B cell (primary cell): ENCODE measurements around the gene CEP290. TPM values are rescaled to one million over a fixed set of nuclear protein-coding genes. Genes with fewer than 3 reads are reported as not detected.

Experiments used
- ATAC-seq: fragments of 200-7000 bp; cut with Tn5 transposase; one replicate; pipeline ENCODE4 v1.10.0; 2021; ENCODE audit warnings: low read depth, mild to moderate bottlenecking, moderate number of reproducible peaks, moderate library complexity
- CTCF ChIA-PET: fragments of 350-600 bp; sonication (Branson Sonifier 250); formaldehyde crosslinking; loops from one replicate; lab custom pipeline; 2021; ENCODE audit warnings: antibody characterized with exemption, inconsistent platforms; lab: Charles Lee
- POLR2A ChIA-PET: fragments of 350-600 bp; sonication (Branson Sonifier 250); formaldehyde crosslinking; loops from one replicate; lab custom pipeline; 2021; ENCODE audit warnings: antibody characterized with exemption; lab: Charles Lee
- DNase-seq: peaks from one replicate; pipeline ENCODE4 v3.0.0; 2013
- H2AFZ ChIP-seq: 2 replicates; pipeline ENCODE4 v1.6.1; 2012; ENCODE audit warnings: mild to moderate bottlenecking, low read depth, low read length; ENCODE audit not compliant: insufficient read depth, poor library complexity, severe bottlenecking
- H3K27ac ChIP-seq, 2 donors: 1 replicate in 1 of 2; 2 replicates in 1 of 2; pipeline ENCODE4 v1.5.1; 2012 to 2013; ENCODE audit warnings: low read length in 2 of 2, mild to moderate bottlenecking in 2 of 2, moderate library complexity in 1 of 2
- H3K27me3 ChIP-seq, 4 experiments: fragments of 200-600 bp in 1 of 4; sonication (generic) in 1 of 4; replicated peaks in 1 of 4; 1 replicate in 2 of 4; 2 replicates in 2 of 4; pipeline versions ENCODE4 v1.6.1 to v1.7.0; 2013 to 2016; ENCODE audit warnings: low read length in 3 of 4, mild to moderate bottlenecking in 2 of 4, mixed read lengths in 1 of 4, moderate library complexity in 1 of 4; ENCODE audit not compliant: insufficient read depth in 4 of 4, control insufficient read depth in 3 of 4; ENCODE audit errors: control extremely low read depth in 1 of 4
- H3K36me3 ChIP-seq, 2 experiments: replicated peaks in 1 of 2; 1 replicate in 1 of 2; 2 replicates in 1 of 2; pipeline versions ENCODE4 v1.6.1 to v1.7.1; 2013; ENCODE audit warnings: low read length in 1 of 2; ENCODE audit not compliant: insufficient read depth in 2 of 2, control insufficient read depth in 1 of 2; ENCODE audit errors: control extremely low read depth in 1 of 2, extremely low read depth in 1 of 2
- H3K4me1 ChIP-seq, 2 donors: fragments of 200-600 bp in 1 of 2; sonication (generic) in 1 of 2; 1 replicate in 1 of 2; 2 replicates in 1 of 2; pipeline versions ENCODE4 v1.5.1 to v1.6.1; 2013 to 2017; ENCODE audit warnings: low read length in 2 of 2; ENCODE audit not compliant: control insufficient read depth in 2 of 2, insufficient read depth in 2 of 2
- H3K4me2 ChIP-seq: replicated peaks from 2 replicates; pipeline ENCODE3; 2012; ENCODE audit warnings: mild to moderate bottlenecking, low read depth, low read length; ENCODE audit not compliant: poor library complexity, severe bottlenecking
- H3K4me3 ChIP-seq, 5 experiments: fragments of 200-600 bp in 1 of 5; sonication (generic) in 1 of 5; 1 replicate in 3 of 5; 2 replicates in 2 of 5; pipeline versions ENCODE4 v1.5.1 to v1.7.0; 2011 to 2016; ENCODE audit warnings: low read length in 4 of 5, mild to moderate bottlenecking in 4 of 5, low read depth in 2 of 5, control low read depth in 1 of 5, moderate library complexity in 1 of 5; ENCODE audit not compliant: insufficient read depth in 1 of 5; ENCODE audit errors: control extremely low read depth in 1 of 5, extremely low read depth in 1 of 5
- H3K79me2 ChIP-seq: fragments of 200-600 bp; sonication (generic); one replicate; pipeline ENCODE4 v1.6.0; 2016; ENCODE audit warnings: low read length; ENCODE audit not compliant: control insufficient read depth, insufficient read depth
- H3K9ac ChIP-seq: fragments of 200-600 bp; sonication (generic); 2 replicates; pipeline ENCODE4 v1.6.1; 2017; ENCODE audit warnings: mild to moderate bottlenecking, low read length, moderate library complexity
- H3K9me3 ChIP-seq, 3 donors: one replicate each; pipeline versions ENCODE4 v1.6.1 to v1.7.1; 2013; ENCODE audit warnings: low read length in 2 of 3; ENCODE audit not compliant: control insufficient read depth in 2 of 3, insufficient read depth in 1 of 3; ENCODE audit errors: control extremely low read depth in 1 of 3
- H4K20me1 ChIP-seq: 2 replicates; pipeline ENCODE4 v1.6.0; 2012; ENCODE audit warnings: mild to moderate bottlenecking, low read length; ENCODE audit not compliant: insufficient read depth, control insufficient read depth, poor library complexity, severe bottlenecking
- H3K27ac Mint-ChIP-seq: one replicate; pipeline ENCODE4 v1.8.0; 2021; ENCODE audit warnings: mixed read lengths
- H3K27me3 Mint-ChIP-seq: one replicate; pipeline ENCODE4 v1.8.0; 2021; ENCODE audit warnings: mixed read lengths
- H3K4me1 Mint-ChIP-seq: one replicate; pipeline ENCODE4 v1.8.0; 2021; ENCODE audit warnings: mixed read lengths
- H3K4me3 Mint-ChIP-seq: one replicate; pipeline ENCODE4 v1.8.0; 2021; ENCODE audit warnings: mixed read lengths
- H3K9me3 Mint-ChIP-seq: one replicate; pipeline ENCODE4 v1.8.0; 2022; ENCODE audit warnings: mixed read lengths; ENCODE audit not compliant: insufficient read depth
- CTCF ChIP-seq: fragments of 200-600 bp; IDR thresholded peaks from one replicate; pipeline ENCODE4 v1.8.0; 2022; ENCODE audit warnings: antibody characterized with exemption, mild to moderate bottlenecking
- EZH2 ChIP-seq: IDR thresholded peaks from 2 replicates; pipeline ENCODE4 v1.6.1; 2012; ENCODE audit warnings: borderline replicate concordance, low read depth, mild to moderate bottlenecking, moderate library complexity, low read length; ENCODE audit not compliant: insufficient read depth, poor library complexity, severe bottlenecking
- WGBS: methylation state at CpG from one replicate; pipeline ENCODE4 v1.1.5; 2013; ENCODE audit warnings: missing lambda C conversion rate; ENCODE audit not compliant: insufficient coverage; 5-methylcytosine and 5-hydroxymethylcytosine counted together
- intact Hi-C: fragments of 100-400 bp; cut with micrococcal nuclease; formaldehyde crosslinking; loops from one replicate; pipeline ENCODE4 v1.10.0; 2022
- polyA plus RNA-seq: library from polyadenylated mRNA; depleted of rRNA; stranded (reverse); fragments of >200 nt; gene quantifications from 2 replicates; pipeline ENCODE4 v1.2.3, GENCODE V29; 2012
- total RNA-seq, 2 donors: library from RNA; stranded (reverse); fragments of 120-200 nt in 1 of 2; gene quantifications; 1 replicate in 1 of 2; 2 replicates in 1 of 2; pipeline versions ENCODE4 v1.2.3 to v1.2.4, GENCODE V29; 2013 to 2022

CEP290 gene
- total and polyA plus RNA-seq, 2 donors (not counting 1 experiment from before 2014, with no cell fraction given) = 2.6 to 27.3 TPM

- no peaks in the 10 kb centered on the region for H3K79me2 ChIP-seq
- DNase-seq (no peak), ATAC-seq (no peak)
- H3K9ac ChIP-seq = no peak overlapping the region
- H3K27me3 Mint-ChIP-seq = no peaks in the 10 kb centered on the region
- H3K36me3 ChIP-seq = peaks cover 1 to 30% of the 10 kb centered on the region in 2 experiments
- no peak overlapping the region for H3K4me3 ChIP-seq
- no peak overlapping the region for H3K27ac ChIP-seq
- WGBS = 42% methylated on average over 2 of the region's 4 CpGs
- H3K9me3 Mint-ChIP-seq = no peaks in the 10 kb centered on the region
- no peaks in the 10 kb centered on the region for H3K4me1 Mint-ChIP-seq
- no peak overlapping the region for H2AFZ ChIP-seq
- no peaks in the 10 kb centered on the region for H4K20me1 ChIP-seq
- CTCF ChIA-PET = no interaction called here
- intact Hi-C loops = no loop called here
- no peak overlapping the region for H3K27ac Mint-ChIP-seq
- no peak overlapping the region for H3K4me2 ChIP-seq
- H3K4me1 ChIP-seq = no peaks in the 10 kb centered on the region
- H3K9me3 ChIP-seq = no peaks in the 10 kb centered on the region
- TF ChIP-seq EZH2 (no peak), CTCF (no peak)
- no peaks in the 10 kb centered on the region for H3K27me3 ChIP-seq
- no peak overlapping the region for H3K4me3 Mint-ChIP-seq
- POLR2A ChIA-PET = no interaction called here
These were observed 19.2 kb downstream of the CEP290 start for GRCh38 chr12:88122666-88123065.

DNA sequence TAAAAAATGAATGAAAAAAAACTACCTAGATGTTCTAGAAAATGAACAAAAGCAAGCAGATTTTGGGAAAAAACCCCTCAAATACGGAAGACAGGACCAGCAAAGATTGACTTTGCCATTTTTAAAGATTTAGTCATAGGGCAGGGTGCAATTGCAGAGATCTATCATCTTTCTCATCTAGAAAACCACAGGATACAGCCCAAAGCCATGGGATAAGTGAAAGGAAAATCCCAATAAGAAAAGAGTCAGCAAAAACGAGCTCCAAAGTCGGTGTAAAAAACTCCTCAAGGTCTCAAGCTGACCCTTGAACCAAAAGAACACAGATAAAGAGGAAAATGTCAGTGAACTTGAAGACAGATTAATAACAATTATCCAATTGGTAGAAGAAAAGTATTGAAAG, 28.0 kb downstream of the CEP290 start:
- no peak overlapping the region for H2AFZ ChIP-seq
- no peaks in the 10 kb centered on the region for H3K79me2 ChIP-seq
- TF ChIP-seq CTCF (no peak), EZH2 (no peak)
- no peaks in the 10 kb centered on the region for H4K20me1 ChIP-seq
- peaks cover 3 to 43% of the 10 kb centered on the region in 2 experiments for H3K36me3 ChIP-seq
- H3K9me3 ChIP-seq = no peaks in the 10 kb centered on the region
- no peaks in the 10 kb centered on the region for H3K4me1 ChIP-seq
- no peak overlapping the region for H3K4me3 ChIP-seq
- Mint-ChIP-seq H3K4me3 (no peak overlapping the region), H3K9me3 (no peaks in the 10 kb centered on the region), H3K4me1 (peaks cover 2% of the 10 kb centered on the region), H3K27me3 (no peaks in the 10 kb centered on the region), H3K27ac (no peak overlapping the region)
- intact Hi-C loops = loop anchor here (5.0 kb wide), 1 partner anchor 903 kb away; no protein-coding TSS in a partner anchor
- DNase-seq = no peak
- POLR2A ChIA-PET = no interaction called here
- WGBS = no CpG with 5 or more reads among the region's 3 CpGs
- no peak overlapping the region for H3K9ac ChIP-seq
- no peak for ATAC-seq
- CTCF ChIA-PET = no interaction called here
- H3K27ac ChIP-seq = no peak overlapping the region
- H3K27me3 ChIP-seq = no peaks in the 10 kb centered on the region
- no peak overlapping the region for H3K4me2 ChIP-seq
